ENCODE measurements around the gene SPDYE2B.
"Not testable (repeated sequence)": the region's sequence is repeated elsewhere in the genome, so short reads cannot be mapped to it uniquely, and the experiment has no call there.

The SPDYE2B gene

DNA sequence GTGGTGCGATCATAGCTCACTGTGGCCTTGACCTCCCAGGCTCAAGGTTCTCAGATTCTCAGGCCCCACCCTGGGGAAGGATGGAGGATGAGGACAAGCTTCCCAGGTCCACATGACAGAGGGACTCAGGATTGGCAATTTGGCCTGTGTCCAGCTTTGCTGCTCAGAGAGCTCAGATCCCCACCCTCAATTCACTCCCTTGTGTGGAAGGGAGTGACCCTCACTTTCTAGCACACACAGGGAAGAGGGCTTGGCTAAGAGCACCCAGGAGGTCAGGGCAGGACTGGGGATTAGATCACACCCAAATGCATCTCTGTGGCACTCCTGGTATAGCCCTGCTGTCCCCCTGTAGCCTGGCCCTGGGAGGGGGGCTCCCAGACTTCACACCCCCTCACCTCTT, 6.7 kb upstream of the SPDYE2B start:
- DNase-seq, result not testable (repeated sequence)

GRCh38 chr7:102647813-102648212, 2.3 kb upstream of the SPDYE2B start:
- not testable (repeated sequence) for DNase-seq

GRCh38 chr7:102664765-102665164, 14.6 kb downstream of the SPDYE2B start:
- not testable (repeated sequence) for DNase-seq

GRCh38 chr7:102666850-102667249, 16.7 kb downstream of the SPDYE2B start:
- DNase-seq, result not testable (repeated sequence)

- DNase-seq, result not testable (repeated sequence)
These were observed 17.4 kb downstream of the SPDYE2B start for GRCh38 chr7:102667523-102667922.

DNA sequence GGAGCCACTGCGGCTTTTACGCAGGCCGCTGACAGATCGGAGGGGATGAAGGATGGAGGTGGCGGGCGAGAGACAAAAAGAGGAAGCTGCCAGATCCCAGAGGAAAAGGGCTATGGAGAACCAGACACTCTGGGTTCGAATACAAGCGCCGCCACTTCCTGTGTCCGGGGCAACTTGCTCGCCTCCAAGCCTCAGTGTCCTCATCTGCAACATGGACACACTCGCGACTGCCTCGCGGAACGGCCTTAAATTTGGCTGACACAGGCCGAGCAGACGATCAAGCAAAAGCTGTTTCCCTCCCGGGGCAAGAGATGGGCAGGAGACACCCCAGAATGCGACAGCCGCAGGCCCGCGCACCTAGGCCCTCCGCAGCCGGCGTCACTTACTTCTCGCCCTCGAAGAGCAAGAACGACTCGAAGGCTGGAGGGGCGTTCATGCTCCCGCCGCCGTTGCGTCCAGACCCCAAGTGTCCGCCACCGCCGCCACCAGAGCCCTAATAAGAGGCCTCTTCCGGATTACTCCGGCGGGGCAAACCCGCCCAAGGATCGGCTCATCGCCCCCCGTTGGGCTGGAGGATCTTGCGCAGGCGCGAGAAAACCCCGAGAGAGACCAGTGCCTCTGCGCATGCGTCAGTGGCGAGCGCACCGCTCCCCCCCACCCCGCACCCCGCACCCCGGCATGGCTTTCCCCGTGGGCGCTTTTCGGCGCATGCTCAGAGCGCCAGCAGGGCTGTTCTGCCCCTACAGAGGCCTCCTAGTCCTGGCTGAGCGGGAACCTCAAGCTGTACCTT, 21.2 kb downstream of the SPDYE2B start, which contains the start of gene POLR2J2:
Gene POLR2J2 (minus strand): TSS at position 498 of the 790 bp plus-strand sequence. CDS start 62 bp downstream, at position 436.
- not testable (repeated sequence) for DNase-seq

GRCh38 chr7:102671956-102672307, 21.8 kb downstream of the SPDYE2B start:
- DNase-seq, result not testable (repeated sequence)

GRCh38 chr7:102673447-102674067, 23.4 kb downstream of the SPDYE2B start:
- not testable (repeated sequence) for DNase-seq

- DNase-seq, result not testable (repeated sequence)
These were observed 25.4 kb downstream of the SPDYE2B start for GRCh38 chr7:102675545-102675944.

DNA sequence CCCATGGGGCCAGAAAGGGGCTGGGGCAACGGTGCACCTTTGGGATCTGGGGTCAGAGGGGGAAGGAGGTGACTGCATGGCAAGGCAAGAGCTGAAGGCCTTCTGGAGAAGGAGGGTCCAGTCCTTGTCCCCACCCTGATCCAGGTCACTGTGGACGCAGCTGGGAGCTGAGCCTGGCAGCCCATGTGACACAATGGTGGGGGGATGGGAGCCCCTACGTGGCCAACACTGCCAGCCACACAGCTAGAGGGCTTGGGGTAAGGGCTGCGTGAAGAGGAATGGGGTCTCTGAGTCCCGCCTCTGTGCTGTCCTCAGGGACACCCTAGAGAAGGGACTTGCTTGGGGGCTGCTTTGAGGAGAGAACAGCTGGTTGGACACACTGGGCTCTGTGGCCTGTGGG, 30.7 kb downstream of the SPDYE2B start:
- DNase-seq, result not testable (repeated sequence)

DNA sequence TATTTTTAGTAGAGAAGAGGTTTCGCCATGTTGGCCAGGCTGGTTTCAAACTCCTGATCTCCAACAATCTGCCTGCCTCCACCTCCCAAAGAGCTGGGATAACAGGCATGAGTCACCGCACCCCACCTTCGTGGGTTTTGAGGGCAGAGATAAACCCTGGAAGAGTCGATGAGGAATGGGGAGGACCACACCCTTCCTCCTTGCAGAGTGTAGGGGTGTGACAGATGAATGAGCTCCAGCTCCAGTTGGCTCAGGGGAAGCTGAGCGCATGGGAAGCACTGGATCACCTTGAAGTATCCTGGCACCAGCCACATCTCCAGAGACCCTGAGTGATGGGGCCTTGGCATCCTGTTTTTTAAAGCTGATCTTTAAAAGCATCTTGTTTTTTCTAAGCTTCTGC, 32.4 kb downstream of the SPDYE2B start:
- not testable (repeated sequence) for DNase-seq

DNA sequence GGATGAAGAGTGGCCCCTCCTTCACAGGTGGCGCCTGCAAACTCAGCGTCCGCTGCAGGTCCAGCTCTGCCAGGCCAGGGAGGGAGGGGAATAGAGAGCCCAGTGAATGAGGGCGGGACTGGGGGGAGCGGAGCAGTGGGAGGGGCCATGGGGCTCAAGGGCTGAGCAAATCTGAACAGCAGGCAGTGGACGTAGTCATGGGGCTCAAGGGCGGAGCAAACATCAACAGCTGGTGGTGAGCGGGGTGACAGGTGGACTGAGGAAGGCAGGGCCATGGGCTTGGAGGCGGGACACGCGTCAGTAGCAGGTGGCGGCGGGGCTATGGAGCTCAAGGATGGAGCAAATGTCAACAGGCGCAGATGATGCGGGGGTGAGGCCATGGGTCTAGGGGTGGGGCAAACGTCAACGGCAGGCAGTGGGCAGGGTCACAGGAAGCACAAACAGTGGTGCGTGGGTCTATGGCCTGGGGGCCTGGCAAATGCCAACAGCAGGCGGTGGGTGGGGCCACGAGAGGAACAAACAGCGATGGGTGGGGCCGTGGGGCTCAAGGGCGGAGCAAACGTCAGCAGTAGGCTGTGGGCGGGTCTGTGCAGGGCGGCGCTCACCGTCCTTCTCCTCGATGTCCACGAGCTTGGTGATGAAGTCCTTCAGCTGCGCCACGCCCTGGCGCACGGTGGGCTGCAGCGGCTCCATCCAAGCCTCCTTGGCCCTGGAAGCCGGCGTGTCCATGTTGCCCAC, 38.3 kb downstream of the SPDYE2B start:
- not testable (repeated sequence) for DNase-seq

DNA sequence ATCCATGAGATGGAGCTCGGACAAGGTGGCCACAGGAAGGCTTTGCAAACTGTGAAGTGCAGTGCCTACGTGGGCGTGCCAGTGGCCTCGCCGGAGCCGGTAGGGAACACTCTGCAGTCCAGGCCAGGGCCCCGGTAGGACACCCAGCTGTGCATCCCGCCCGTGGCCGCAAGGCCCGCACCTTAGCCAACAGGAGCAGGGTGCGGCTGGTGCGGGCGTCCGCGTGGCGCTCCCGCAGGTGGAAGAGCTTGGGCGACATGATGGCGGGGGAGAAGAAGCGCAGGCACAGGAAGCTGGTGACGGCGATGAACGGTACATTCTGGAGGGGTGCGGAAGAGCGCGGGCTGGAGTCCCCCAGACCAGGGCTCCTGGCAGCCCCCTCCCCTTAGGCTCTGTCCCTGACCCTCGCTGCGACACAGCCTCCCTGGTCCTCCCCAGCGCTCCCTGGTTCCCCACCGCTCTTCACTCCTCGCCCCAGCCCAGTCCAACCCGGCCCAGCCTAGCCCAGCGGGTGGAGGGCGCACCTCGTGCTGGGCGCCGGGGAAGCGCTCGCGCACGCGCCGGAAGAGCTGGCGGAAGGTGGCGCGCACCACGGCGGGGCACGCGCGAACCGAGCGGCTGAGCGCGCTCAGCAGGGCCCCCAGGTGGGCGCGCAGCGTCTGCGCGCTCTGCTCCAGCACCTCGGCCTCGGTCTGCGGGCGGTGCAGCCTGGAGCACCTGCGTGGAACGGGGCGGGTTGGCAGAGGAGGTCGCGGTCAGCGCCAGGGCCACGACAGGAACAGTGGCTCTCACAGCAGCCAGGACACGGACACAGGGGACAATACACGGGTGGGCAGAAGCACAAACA, 39.5 kb downstream of the SPDYE2B start:
- DNase-seq, result not testable (repeated sequence)

DNA sequence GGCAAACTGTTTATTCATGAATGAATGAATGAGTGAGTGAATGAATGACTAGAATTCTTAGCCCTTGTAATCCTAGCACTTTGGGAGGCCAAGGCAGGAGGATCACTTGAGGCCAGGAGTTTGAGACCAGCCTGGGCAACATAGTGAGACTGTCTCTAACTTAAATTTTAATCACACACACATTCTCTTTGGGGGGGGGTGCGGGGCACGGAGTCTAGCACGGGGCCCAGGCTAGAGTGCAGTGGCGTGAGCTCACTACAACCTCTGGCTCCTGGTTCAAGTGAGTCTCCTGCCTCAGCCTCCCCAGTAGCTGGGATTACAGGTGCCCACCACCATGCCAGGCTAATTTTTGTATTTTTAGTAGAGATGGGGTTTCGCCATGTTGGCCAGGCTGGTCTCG, 40.5 kb downstream of the SPDYE2B start:
- not testable (repeated sequence) for DNase-seq

DNA sequence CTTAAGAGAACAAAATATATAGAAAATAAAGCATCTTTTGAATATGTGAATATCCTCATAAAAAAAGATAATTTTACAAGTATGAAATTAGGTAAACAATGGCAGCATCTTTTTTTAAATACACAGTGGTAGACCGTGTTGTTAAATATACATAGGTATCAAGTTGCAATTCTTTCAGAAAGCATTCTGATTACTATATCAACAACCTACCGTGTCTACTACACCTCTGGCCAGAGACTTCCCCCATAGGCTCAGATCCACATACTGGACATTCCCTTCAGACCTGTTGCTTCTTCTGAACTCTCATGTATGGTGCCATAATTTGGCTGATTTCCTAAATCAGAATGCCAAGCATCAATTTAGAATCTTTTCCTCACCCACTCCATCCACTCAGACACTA, 43.9 kb downstream of the SPDYE2B start:
- not testable (repeated sequence) for DNase-seq

GRCh38 chr7:102695033-102695552, 45.0 kb downstream of the SPDYE2B start:
- not testable (repeated sequence) for DNase-seq

GRCh38 chr7:102696009-102696408, 45.9 kb downstream of the SPDYE2B start:
- DNase-seq, result not testable (repeated sequence)

DNA sequence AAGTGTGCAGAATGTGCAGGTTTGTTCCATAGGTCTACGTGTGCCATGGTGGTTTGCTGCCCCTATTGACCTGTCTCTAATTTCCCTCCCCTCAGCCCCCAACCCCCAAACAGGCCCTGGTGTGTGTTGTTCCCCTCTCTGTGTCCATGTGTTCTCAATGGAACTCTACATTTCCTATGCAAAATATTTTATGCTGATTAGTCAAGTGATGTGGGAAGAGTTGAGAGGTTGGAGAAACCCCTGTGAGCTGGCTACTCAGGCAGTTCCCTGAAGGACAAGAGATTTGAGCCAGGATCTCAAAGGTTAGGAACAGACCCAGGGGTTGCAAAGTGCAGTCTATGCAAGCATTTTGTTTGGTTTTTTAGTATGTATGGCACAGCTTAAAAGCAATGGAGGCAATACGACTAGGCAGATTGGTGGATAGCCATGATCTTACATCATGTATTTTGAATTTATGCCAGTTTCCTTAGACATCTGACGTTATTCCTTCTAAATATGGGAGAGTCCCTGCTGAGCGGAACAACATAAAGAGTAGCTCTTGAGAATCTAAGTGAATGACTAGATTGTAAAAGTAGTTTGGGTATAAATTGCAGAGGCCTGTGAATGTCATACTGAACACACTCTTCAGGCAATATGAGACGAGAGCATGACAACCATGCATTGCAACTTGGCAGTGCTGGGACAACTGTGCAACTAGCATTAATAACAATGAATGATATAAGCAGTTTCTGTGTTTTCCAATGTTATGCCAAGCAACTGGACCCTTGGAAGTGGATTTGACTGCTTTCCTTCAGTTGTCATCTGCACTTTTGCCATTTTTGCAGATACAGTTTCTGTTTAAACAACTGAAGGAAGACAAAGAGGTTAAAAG, 47.8 kb downstream of the SPDYE2B start:
- not testable (repeated sequence) for DNase-seq

DNA sequence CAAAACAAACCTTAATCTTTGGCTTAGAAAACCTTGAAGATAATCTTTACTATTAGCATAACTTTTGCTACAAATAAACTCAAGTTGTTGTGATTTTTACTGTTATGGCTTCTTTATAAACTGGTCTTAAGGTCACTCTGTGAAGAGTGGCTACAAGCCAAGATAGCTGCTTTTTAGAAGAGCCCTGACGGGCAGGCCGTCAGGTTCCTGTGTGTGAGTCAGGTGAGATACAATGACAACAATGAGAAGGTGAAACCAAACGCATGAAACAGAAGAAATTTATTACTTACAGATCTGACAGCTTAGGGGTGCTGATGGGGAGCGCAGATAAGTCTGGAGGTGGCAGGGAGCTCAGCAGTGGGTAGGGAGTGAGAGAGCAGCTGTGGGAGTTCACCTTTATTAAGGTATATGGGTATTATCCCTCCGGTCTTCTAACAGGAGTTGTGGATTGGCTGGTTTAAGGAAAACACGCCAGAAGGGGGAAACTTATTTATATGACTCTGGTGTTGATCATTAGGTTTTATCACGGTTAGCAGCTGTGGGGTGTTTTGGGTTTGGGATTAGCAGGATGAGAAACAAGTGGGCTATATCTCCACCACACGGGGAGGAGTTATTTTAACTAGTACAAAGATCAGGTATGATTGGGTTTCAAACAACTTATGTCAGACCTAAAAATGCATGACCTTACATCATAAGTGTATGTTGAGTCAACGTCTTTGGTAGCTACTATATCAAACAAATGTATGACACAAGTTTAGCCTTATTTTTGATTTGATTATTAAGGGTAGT, 49.0 kb downstream of the SPDYE2B start:
- DNase-seq, result not testable (repeated sequence)

Data from cortex of kidney (tissue), 1 donor.